GM21737 (cell line): ENCODE results near the gene MLF2.
A peak's percentile ranks its signal among the peaks of the same experiment; 100 is the strongest.
"Not testable (repeated sequence)": the region's sequence is repeated elsewhere in the genome, so short reads cannot be mapped to it uniquely, and the experiment has no call there.

Experiments used
- ATAC-seq: cut with Tn5 transposase; IDR thresholded peaks from one replicate; pipeline ENCODE4 v1.9.1; 2021; ENCODE audit warnings: mild to moderate bottlenecking, moderate library complexity; ENCODE audit not compliant: unreplicated experiment

Gene MLF2

DNA sequence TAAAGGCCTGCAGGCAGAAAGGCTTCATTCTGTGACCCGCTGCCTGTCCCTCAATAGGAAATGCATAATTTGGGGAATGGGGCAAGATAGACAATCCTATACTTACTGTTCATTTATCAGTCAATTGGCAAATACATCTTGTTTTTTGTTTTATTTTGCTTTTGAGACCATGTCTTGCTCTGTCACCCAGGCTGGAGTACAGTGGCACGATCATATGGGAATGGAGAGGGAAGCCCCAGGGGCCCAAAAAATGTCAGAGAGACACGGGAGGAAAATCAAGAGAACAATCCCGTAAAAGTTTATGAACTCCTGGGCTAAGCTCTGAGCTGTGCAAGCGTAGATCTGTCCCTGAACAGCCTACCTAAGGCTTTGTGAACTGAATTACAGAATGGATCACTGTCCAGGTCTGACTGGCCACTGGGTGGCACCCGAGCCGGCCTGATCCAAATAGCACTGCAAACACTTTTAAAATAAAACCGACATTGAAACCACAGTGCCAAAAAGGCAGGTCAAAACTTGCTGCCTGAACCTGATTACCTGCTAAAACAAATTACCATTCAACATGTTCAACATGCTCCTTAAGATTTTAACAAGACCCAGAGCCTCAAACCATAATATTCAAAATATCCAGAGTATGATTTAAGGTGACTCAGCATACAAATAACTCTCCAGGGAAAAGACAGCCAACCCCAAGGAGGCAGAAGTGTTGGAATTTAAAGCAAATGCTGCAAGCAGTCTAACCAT is 17.3 kb downstream of the MLF2 start:
- no peak for ATAC-seq

DNA sequence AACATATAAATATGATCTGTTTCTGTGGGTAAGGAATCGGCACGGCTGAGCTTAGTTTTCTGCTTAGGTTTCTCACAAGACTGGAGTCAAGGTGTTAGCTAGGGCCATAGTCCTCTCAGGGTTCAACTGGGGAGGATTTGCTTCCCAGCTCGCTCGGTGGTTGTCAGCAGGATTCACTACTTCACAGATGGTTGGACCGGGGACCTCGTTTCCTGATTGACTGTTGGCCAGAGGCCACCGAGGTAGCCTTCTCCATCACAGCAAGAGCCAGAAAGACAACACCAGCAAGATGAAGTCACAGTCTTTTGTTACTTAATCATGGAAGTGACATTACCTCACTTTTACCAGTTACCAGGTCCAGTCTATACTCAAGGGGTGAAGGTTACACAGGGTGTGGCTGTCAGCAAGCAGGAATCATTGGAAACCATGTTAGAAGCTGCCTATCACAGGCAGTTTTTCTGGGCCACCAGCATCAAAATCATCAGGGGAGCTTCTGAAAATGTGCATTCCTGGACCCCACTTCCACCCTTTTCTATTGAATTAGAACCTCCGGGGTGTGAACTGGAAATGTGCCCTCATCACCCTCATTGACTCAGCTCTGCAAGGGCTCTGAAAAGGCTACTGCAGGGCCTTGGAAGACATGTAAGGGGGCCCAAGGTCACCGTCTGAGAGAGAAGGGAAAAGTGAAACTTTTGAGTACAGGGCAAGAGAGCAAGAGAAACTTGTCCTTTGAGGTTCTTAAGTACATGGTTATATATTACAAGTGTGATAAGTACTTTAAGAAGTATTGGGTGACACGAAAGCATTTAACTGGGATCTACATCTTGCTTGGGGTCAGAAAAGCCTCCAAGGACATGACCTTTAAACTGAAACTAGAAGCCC is 18.2 kb downstream of the MLF2 start:
- no peak for ATAC-seq

DNA sequence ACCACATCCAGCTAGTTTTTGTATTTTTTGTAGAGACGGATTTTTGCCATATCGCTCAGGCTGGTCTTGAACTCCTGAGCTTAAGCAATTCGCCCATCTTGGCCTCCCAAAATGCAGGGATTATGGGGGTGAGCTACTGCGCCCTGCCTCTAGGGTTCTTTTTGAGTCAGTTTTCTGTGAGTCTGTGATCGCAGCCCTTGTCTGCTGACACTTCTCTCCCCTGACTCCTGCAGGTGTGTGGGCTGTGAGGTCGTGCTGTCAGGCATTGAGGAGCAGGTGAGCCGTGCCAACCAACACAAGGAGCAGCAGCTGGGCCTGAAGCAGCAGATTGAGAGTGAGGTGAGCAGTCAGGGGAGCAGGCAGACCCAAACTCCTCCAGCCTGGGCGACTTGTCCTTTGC is 22.8 kb downstream of the MLF2 start:
- ATAC-seq, result no peak

- no peak for ATAC-seq
Observed at GRCh38 chr12:6729186-6729585, 23.8 kb downstream of the MLF2 start.

DNA sequence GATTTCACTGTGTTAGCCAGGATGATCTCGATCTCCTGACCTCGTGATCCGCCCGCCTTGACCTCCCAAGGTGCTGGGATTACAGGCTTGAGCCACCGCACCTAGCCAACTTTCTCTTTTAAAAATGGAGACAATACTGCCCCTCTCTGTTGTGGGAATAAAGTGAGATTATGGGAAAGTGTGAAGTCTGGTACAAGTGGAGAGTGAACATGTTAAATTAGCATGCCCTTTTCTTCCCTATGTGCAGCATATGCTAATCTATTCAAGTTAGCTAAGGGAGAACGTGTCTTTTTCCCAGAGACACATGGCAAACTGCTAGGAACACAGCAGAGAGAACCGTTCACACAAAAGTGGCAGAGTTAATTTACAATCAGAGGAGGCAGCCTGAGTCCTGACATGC is 27.6 kb downstream of the MLF2 start:
- no peak for ATAC-seq

- ATAC-seq, result peak; percentile 28
Observed at GRCh38 chr12:6724409-6724797, 28.5 kb downstream of the MLF2 start.

DNA sequence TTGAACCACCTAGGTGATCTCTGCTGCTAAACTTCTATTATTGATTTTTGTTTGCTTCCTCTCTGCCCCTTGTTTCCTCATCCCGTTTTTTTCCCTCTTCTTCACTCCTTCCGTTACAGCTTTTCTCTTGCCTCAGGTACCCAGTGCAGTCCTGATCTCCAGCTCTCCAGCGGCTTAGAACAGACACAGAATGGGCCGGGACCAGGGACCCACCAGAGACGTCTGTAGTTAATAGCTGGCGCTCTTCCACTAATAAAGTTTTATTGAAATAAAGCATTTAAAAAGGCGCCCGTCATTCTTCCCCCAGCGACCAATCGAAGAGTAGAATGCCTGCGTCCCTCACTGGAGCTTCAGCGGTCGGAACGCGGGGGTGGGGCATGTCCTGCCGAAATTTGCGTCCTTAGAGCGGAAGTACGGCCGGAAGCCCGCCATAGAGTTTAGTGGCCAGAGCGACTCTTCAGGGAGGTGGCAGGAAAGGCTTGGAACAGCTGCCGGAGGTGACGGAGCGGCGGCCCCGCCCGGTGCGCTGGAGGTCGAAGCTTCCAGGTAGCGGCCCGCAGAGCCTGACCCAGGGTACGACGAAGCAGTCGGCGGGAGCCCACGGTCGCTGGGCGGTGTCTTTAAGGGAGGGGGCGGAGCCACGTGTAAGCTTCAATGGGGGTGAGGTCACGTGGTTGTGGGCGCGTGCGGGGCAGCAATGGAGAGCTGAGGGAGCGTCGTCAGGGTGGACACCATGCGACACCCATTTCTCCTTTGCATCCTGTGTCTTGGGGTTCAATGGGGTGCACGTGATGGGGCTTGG is 29.1 kb downstream of the MLF2 start, which contains the start of gene COPS7A:
COPS7A (plus strand) TSS at position 440 of the 802 bp plus-strand sequence. CDS start 611 bp downstream, outside the sequence.
- peak; percentile 94 for ATAC-seq

DNA sequence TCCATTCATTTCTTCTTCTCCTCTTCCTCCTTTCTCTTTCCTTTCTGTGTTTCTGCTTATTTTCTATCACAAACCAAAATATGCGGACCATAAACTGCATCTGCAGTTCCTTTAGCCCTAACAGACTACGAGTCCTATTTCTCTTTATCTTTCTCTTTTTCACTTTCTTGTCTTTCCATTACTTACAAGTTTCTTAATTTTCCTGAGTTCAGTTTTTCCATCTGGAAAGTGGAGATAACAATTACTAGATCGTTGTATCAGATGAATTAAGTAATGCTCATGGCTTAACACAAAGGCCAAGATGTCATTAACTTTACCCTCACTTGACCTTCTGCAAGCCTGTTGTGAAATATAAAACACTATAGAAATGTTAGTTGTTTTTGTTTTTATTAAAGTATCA is 30.1 kb downstream of the MLF2 start:
- no peak for ATAC-seq

- no peak for ATAC-seq
Observed at GRCh38 chr12:6716874-6717437, 36.0 kb downstream of the MLF2 start.

- not testable (repeated sequence) for ATAC-seq
Observed at GRCh38 chr12:6716031-6716873, 36.7 kb downstream of the MLF2 start.

GRCh38 chr12:6708960-6709394 is 44.0 kb downstream of the MLF2 start:
- no peak for ATAC-seq

GRCh38 chr12:6708351-6708750 is 44.6 kb downstream of the MLF2 start:
- not testable (repeated sequence) for ATAC-seq

DNA sequence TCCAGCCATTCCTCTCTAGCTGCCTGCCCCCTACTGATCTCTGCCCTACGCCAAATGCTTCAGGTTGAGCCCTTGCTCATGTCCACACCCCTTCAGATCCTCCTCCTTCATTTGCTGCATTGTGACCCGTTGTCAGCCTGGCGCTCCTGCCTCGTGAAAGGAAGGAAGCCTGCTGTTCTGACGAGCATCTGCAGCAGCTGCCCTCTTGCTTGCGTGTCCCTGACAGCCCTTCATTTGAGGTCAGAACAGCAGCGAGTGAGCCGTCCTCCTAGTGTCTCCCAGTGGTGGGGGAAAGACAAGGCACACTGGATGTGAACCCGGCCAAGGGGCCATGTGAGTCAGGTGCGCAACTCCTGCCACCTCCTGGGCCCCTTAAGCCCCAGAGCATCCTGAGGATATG is 49.3 kb downstream of the MLF2 start:
- no peak for ATAC-seq

DNA sequence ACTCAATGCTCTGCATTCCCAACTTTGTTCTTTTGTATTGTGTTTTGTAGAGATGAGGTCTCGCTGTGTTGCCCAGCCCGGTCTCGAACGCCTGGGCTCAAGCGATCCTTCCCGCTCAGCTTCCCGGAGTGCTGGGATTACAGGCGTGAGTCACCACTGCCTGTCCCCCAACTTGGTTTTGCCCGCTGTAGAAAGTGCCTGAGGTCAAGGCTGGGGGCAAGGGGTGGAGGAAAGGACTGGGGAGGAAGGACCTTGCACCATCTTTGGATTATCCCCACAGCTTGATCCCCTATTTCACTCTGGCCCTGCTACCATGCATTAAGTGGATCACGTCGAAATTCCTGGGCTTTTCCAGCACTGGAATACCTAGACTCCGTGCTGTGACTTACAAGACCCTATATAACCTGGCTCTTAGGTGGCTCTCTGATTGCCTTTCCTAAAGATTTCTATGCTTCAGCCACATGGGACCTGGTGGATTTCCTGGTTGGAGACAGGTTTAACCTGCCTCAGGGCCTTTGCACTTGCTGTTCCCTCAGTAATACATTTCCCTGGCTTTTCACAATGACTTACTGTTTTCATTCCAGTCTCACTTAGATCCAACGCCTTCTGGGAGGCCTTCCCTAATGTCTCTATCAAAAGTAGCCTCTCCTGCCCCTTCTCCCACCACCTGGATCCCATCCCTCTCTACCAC is 51.7 kb downstream of the MLF2 start:
- ATAC-seq, result no peak

- no peak for ATAC-seq
Observed at GRCh38 chr12:6700646-6701051, 52.3 kb downstream of the MLF2 start, which contains the start of gene PIANP. Gene PIANP (minus strand): TSS chr12:6700815. CDS start chr12:6698061, 2,754 bp downstream.

- ATAC-seq, result no peak
Observed at GRCh38 chr12:6699989-6700645, 52.8 kb downstream of the MLF2 start.

DNA sequence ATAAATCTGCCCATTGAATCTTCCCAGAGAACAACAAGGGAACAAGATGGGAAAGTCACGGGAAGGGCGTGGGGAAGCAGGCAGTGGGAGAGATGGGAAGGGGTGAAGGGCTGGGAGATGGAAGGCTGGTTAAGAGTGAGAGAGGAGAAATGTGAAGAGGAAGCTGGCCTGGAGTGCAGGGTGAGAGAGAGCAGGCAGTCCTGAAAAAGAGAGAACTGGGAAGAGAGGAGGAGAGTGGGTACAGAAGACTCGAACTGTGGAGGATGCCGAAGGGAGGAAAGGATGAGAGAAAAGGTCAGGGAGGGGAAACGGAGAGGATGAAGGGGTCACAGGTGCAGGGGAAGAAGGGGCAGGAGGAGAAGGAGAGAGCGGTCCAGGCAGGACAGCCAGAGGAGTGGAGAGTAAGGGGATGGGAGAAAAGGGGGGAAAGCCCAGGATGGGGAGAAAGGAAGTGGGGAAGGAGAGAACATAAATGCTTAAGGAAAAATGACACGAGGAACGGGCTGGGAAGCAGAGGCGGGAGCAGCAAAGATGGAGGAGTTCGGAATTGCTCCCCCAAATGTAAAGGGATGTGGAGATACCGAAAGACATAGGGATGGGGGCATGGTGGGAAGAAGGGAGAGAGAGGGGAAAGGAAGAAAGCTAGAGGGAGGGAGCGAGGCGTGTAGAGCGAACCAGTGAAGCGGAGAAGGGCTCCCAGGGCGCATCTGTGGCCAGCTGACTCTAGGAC is 53.5 kb downstream of the MLF2 start:
- ATAC-seq, result no peak
